CD4-positive, alpha-beta T cell treated with Interleukin-6 for 4 hours (primary cell): Measurements from ENCODE around the gene BCL2L15.

Experiments used
- DNase-seq: peaks from one replicate; pipeline ENCODE4 v3.0.0-alpha.2; 2020; ENCODE audit warnings: mixed read lengths

Gene BCL2L15

DNA sequence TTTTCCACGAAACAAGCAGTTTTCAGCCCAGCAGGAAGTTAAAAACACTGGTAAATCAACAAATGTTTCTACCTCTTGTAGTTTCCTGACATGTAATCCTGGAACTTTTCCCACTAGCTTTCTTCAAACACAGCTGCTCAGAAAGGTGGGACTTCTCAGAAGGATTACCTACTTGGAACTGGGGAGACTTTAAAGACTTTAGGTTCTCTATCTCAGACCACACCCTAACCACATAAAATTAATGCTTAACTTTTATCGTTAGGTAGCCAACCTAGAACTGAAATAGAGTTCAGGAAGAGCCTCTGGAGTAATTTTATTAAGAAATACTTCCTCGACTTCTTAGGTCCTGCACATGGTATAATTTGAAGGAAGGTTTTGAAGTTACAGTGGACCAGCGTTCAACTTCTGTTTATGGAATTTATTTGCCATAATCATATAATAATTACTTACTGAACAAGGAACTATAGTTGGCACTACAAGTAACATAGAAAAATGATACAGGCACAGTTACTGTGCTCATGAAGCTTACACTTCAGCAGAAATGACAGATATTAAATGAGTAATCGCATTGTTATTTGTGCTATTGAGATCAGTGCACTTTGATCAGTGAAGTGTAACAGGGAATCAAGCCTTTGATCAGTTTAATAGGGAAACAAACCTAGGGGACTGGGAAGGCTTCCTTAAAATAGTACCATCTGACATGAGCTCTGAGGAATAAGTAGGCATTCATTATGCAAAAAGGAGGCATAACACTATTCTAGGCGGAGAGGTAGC is at the start of gene BCL2L15:
BCL2L15 (minus strand) TSS at position 180 of the 774 bp plus-strand sequence. CDS start 206 bp downstream, outside the sequence.
- DNase-seq, result no peak

DNA sequence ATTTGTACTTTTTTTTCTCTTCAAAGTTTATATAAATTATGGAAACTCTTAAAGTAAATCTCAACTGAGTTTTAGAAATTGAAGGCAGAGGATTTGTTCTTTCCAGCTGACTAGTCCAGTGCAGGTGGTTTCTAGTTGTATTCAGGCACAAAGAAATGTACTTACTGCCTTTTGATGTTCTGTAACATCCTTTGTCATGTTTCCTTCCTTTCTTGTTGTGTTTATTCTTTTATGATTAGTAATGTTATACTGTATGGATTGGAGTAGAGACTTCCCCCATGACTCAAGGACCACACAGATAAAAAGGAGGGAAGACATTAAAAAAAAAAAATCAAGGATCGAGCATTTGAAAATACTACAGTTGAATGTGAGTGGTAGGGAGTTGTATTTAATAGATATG is 49.8 kb upstream of the BCL2L15 start:
- DNase-seq, result no peak

DNA sequence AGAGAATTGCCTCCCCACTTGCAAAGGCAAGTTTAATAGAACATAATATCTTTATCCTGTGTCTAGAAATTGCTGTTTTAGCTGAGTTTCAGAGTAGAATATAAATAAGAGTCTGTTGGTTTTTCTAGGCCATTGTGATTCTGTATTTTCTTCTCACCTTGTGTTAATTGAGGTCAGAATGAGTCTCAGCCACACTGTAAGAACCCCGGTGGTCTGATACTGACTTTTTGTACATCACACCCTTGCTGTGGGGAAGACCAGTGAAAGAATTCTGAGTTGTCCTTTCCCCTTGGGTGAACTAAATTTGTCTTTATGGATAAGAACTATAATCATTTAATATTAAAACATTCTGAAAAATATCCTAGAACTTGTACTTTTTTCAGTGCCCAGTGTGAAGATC is 48.6 kb upstream of the BCL2L15 start:
- DNase-seq, result no peak

DNA sequence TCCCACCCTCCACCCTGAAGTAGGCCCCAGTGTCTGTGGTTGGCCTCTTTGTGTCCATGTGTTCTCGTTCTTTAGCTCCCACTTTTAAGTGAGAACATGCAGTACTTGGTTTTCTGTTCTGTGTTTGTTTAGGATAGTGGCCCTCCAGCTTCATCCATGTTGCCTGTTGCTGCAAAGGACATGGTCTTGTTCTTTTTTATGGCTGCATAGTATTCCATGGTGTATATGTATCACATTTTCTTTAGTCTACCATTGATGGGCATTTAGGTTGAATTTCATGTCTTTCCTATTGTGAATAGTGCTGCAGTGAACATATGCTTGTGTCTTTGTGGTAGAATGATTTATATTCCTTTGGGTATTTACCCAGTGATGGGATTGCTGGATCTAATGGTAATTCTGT is 47.8 kb upstream of the BCL2L15 start:
- no peak for DNase-seq

DNA sequence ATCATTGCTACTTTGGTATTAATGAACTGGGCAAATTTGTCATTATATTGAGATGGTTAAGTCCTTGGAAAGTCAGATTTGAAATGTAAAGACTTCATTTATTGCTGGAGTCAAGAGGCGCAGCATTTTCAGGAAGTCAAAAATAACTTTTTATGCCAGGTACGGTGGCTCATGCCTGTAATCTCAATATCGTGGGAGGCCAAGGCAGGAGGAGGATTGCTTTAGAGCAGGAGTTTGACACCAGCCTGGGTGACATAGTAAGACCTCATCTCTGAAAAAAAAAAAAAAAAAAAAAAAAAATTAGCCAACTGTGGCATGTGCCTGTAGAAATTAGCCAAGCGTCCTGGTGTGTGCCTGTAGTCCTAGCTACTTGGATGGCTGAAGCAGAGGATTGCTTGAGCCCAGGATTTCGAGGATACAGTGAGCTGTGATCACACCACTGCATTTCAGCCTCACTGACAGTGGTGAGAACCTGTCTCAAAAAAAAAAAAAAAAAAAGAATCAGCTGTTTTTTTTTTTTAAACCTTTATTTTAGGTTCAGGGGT is 47.2 kb upstream of the BCL2L15 start:
- no peak for DNase-seq

DNA sequence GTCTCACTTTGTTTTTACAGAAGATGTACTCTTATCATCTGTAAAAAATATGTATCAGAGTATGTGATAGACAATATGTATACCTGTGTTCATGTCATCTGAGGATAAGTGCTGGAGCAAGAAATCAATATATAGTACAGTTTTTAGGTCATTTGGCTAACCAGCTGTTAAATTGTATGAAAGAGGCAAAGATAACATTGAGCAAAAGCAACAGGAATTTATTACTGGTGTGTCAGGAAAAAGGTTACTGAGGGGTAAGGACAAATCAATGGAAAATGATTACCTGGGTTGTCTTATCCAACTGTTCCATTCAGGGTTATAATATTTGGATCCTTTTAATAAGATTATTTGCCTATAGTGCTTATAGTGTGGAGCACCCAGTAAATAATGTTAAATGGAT is 46.6 kb upstream of the BCL2L15 start:
- DNase-seq, result no peak

DNA sequence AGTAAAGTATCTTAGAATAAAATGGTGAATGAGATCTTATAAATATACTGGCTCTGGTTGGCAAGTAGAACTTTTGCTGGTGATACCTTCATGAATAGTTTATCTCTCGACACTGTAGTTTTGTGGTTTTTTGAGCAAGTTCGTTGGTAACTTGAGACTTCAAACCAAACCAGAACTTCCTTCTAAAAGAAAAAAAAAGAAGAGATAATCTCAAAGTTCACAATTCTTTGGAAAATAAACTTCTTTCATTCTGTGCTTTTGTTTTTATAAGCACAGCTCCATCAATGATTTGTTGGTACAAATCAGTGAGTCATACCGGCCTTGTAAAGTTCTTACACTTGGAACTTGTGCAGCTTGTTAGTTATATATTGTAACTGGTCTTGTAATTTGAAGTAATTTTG is 44.1 kb upstream of the BCL2L15 start:
- DNase-seq, result peak; percentile 13

DNA sequence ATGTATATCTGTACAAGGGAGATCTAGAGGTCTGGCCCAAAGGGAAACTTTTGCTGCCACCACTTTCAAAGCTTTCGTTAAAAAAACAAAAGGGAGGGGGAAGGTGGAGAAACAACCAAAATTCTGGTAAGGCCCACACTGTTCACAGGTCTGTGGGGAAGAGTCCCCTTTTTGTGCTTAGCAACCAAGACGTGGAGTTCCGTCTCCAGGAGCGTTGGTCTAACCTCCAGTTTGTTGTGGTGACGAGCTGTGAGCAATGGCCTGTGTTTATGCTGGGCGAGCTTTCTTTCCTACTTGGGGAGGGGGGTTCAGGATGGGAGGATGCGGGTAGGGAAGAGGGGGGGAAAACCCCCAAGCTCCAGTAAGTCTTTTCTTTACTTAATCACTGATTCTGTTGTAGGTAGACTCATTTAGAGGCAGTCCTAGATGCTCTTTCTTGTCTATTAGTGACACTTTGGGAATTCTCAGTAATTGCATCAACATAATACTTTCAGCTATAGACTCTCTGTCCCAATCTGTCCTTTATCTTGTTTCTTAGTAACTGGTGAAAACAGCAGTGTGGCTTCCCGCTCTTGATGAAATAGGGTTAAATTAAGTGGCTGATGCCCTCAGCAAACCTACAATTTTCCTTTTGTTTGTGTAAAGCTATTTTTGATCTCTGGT is 43.2 kb upstream of the BCL2L15 start:
- DNase-seq, result peak; percentile 70

DNA sequence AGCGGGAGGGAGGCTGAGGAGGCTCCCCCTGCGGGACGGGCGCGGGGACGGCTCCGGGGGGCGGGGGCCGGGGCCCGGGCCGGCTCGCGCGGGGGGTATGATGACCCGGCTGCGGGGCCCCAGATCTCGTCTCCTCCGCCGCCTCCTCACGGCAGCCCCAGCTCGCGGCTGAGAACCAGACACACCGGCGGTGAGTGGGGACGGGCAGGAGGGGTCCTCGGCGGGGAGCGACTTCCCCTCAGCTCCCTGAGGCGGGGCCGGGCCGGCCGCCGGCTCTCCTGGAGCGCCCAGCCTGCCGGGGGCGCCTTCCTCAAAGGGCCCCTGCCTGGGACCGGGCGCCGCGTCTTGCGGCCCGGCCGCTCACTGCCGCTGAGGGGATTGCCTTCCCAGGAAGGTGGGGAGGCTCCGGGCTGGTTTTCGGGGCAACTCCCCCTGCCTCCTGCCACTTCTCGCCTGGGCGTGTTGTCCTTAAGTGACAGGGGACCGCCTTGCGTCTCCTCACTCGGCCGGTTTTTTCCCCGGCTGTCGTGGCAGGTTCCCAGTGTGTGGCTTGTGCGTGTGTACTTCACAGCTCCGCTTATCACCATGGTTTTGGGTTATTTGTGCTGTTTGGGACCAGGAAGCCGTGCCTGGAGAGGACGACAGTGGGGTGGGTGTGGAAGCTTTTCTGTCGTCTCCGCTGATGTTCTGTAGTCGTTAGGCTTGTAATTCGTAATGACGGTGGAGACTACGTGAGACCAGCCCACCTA is 42.5 kb upstream of the BCL2L15 start:
- peak; percentile 52 for DNase-seq

DNA sequence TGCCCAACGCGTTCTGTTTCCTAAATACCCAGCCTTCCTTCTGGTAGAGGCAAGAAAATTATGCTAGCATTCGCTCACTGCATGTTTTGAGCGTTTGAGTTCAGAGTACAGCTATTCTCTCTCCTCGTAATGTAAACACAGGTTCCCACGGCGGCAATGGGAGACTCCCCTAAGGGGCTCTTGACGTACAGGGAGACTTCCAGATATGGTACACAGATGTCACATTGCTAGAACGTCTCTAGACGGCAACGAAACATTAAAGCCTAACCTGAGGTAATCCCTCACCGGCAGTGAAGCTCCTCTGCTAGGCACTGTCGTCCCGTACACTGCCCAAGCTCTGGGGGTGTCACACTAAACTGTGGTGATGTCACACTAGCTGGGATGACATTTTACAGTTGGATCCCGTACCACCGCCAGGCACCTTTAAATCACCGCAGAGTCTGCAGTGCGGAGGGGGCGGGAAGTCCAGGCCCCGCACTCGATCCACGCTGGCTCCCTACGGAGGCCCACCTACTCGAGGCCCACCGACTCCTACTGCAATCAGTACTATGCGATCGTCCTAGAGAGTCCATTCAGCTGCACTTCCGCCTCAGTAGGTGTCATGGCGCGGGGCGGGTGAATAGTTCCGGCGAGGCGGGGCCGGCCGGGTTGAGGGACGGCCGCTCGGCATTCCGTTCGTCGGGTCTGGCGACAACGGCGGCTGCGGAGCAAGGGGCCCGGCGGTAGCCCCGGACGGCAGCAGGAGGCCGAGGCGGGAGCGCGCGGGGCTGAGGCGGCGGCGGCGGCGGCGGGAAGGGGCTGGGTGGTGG is 41.8 kb upstream of the BCL2L15 start, which contains the start of gene HIPK1:
HIPK1 (plus strand) TSS at position 384 of the 809 bp plus-strand sequence.
- peak; percentile 93 for DNase-seq

DNA sequence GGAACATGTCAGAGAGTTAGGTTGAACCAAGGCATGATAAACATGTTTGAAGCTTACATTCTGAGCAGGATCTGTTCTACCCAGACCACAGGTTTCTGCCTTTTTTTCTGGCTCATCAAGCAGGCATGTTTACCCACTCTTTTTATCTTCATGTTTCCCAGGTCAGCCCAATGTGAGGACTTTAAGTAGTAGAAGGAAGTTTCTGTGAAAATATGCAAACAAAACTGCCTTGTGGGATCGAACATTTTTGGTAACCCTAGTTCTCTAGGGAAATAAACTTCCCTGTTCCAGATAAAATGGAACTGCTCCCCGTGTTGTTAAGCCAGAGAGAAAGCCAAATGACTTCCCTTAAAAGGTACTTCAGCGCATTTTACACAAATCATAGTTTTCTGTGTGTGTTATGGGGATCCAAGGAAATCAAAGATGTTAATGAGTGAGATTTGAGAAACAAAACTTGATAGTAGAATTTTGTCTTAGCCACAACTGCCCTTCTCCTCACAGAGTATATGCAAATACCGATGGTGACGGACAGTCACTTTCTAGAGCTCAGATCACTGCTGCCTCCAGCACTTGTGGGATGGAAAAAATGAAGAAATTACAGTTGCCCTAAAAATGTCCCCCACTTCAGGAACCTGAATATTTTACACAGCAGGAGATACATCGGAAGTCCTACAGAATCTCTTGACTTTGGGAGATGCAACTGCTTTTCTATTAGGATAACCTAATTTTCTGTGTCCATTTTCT is 41.0 kb upstream of the BCL2L15 start:
- no peak for DNase-seq

DNA sequence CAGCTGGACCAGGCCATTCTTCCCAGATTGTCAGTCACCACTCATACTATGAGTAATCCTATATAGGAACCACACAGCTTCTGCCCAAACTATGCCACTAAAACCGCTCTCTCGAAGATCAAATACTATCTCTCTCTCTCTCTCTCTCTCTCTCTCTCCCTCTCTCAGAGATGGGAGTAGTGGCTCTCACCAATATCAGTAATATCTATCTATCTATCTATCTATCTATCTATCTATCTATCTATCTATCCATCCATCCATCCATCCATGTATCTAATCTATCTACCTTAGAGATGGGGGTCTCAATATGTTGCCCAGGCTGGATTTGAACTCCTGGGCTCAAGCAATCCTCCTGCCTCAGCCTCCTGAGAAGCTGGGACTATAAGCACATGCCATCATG is 37.1 kb upstream of the BCL2L15 start:
- no peak for DNase-seq

DNA sequence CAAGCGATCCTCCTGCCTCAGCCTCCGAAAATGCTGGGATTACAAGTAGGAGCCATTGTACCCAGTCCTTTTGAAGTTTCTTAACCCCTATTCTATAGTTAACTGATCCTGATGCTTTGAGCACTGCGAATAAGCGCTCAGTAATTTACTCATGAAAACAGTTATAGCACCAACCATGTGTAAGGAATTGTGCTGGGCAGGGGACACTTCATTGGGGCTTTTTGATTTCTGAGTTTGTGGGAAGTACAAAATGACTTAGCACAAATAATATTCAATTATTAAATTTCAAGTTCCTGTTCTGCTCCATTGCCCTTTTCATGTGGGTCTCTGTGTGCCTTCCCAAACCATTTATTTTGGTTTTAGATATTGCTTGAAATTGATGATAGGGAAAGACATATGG is 35.6 kb upstream of the BCL2L15 start:
- no peak for DNase-seq

DNA sequence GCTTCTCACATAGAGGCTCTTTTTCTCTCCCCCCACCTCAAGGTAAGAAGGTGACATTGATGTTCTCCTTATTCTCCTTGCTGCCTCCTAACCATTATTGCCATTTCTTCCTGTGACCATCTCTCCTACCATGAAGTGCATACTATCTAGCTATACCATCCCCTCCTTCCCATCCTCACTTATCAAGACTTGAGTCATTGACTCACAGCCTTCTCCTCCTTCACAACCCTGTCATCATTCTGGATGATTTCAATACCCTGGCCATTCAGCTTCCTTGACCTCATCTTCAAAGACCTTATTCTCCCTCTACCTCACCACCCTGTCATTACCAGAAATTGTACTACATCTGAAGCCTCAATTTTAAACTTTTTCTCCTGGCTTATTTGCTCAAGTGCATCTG is 30.9 kb upstream of the BCL2L15 start:
- DNase-seq, result no peak

DNA sequence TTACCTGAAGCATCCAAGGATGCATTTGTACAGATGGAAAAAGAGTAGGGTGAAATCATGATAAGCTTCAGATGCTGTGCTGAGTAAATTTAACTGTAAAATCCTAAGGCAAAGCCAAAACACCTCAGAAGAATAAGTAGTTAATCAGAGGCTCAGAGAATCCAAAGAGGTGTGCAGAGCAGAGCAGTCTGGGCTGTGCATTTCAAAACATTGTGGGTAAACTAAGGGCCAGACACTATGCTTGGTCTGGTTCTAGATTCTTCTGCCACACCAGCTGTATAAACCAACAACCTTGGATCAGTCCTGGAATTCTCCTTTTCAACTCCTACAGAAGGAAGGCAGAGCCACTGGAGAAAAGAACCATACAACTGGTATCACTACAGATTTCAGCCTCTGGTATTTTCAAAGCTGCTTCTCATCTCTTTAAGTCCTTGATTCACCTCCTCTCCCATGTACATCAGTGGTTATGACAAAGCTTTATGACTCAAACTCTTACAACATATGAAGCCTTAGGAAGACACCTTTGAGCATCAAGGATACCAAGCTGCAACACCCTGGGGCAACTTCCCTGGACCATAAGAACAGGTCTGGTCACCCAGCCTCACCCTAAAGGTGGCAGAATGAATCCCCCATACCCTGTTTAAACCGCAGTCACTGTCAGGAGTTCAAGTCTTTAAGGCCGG is 30.2 kb upstream of the BCL2L15 start:
- no peak for DNase-seq

DNA sequence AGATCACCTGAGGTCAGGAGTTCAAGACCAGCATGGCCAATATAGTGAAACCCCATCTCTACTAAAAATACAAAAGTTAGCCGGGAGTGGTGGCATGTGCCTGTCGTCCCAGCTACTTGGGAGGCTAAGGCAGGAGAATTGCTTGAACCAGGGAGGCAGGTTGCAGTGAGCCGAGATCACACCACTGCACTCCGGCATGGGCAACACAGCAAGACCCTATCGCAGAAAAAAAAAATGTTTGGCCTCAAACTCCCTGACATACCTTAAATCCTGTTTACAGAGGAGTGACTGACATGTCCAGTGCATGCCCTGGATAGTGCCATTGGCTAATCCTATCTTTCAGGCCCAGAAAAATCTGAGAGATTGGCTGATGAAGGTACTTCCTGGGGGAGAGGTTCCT is 29.6 kb upstream of the BCL2L15 start:
- DNase-seq, result no peak

DNA sequence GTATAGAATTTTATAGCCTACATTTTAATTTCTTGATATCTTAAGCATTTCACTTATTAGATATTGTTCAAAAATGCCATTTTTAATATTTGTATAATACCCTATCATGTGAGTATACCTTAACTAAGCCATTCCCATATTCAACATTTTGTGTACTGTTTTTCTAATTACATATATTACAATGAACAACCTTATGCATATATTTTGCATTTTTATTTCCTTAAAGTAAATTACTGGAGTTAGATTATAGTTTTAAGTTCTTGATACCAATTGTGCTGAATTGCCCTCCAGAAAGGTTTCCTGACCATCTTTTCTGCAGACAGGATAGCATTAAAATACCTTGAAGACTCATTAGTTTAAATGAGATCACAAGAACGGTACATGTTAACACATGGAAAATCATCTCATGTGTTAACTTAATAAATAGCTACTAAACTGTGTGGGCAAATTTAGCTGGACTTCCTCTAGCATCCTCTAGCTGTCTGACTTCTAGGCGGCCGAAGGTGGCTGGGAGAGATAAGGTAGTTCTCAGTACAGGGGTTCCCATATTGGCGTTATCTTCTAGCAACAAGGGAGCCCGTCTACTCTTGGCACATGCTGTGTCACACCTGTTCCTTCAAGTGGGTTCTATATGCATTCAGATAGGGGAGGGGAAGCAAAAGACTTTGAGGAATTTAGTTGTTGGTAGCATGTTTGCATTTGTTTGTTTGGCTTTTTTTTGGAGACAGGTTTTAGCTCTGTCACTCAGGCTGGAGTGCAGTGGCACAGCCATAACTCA is 26.7 kb upstream of the BCL2L15 start:
- DNase-seq, result no peak

DNA sequence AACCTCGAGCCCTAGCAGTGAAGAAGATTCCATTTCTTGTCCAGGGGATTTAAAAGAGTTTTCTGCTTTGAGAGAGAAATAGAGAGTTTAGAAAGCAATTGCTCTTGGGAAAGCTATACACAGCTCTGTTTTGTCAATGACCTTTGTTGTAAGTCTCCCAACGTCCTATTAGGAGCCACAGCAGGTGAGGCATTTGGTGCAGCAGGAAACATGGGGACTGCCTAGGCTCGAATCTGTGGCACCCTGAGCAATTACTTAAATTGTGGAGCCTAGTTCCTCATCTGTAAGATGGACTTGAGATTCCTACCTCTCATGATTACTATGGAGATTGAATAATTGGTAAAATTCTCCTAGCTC is 25.9 kb upstream of the BCL2L15 start:
- DNase-seq, result no peak

DNA sequence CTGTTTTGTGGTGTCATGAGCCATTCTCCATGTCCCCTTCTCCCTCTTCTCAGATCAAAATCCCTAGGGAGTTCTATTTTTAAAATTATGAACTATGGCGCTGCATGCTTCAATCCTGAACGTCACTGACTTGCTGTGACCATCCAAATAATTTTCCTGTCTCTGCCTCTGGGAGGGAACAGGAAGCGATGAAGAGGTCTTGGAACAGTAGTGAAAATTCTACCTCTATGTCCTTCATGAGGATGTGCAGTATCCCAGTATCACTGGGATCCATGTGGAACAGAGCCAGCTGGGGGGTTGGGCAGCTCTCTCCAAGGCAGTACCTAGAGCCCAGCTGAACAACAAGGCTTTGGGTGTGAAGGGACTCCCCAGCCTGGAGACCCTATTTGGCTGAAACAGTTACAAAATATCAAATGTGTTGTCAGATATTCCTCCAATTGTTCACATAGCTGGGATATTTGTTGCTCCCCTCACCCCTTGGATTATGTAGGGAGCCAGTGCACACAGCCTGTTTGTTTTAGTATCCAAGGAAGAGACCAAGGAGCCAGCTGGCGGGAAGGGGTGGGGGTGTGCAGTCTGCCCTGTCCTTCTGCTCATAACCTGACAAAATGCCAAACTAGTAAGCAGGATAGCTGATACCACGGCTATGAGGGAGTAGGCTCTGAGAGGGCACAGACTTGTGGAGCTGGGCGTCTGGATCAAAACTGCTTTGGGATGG is 25.4 kb upstream of the BCL2L15 start:
- DNase-seq, result no peak

DNA sequence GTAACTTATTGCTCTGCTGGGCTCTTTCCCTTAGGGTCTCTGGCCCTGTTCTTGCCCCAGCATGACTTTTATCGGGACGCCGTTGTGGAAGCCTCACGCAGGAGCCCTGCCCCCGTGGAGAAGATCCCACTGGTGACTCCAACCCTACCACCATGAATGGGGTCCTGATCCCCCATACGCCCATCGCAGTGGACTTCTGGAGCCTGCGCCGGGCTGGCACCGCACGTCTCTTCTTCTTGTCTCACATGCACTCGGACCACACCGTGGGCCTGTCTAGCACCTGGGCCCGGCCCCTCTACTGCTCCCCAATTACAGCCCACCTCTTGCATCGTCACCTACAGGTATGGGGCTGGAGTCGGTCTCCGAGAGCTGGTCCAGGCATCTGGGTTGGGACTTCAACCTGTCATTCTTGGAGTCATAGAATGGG is 18.1 kb upstream of the BCL2L15 start:
- DNase-seq, result no peak
